Ovary (tissue), 3 donors: ENCODE measurements around the gene WSB1.

ENCODE experiments used
- CTCF ChIP-seq, 3 donors: fragments of 450-650 bp in 2 of 3; fragments of 200-600 bp in 1 of 3; IDR thresholded peaks; one replicate each; pipeline versions ENCODE4 v1.5.1 to v1.8.0; 2016 to 2022; ENCODE audit warnings: antibody characterized with exemption in 3 of 3, mild to moderate bottlenecking in 1 of 3
- POLR2A ChIP-seq: fragments of 450-650 bp; IDR thresholded peaks from one replicate; pipeline ENCODE4 v1.6.1; 2017; ENCODE audit warnings: antibody characterized with exemption, mild to moderate bottlenecking, moderate library complexity
- donor health status: DM: no; HTN: no; CAD: no.

GRCh38 chr17:27329146-27329805 is 35.4 kb downstream of the WSB1 start:
- no peak for TF ChIP-seq CTCF (IDR thresholded peaks at IDR 0.05)
- no peak for TF ChIP-seq POLR2A
